SK-N-MC (cell line): ENCODE measurements around the gene YARS2.

ENCODE experiments used
- EZH2 ChIP-seq: fragments of 200-600 bp; sonication (generic); IDR thresholded peaks from one replicate; pipeline ENCODE4 v1.6.1; 2017; ENCODE audit warnings: antibody characterized with exemption
- POLR2AphosphoS5 ChIP-seq: IDR thresholded peaks from 2 replicates; pipeline ENCODE4 v1.6.1; 2012; ENCODE audit warnings: mild to moderate bottlenecking, low read depth, low read length, borderline replicate concordance

DNA sequence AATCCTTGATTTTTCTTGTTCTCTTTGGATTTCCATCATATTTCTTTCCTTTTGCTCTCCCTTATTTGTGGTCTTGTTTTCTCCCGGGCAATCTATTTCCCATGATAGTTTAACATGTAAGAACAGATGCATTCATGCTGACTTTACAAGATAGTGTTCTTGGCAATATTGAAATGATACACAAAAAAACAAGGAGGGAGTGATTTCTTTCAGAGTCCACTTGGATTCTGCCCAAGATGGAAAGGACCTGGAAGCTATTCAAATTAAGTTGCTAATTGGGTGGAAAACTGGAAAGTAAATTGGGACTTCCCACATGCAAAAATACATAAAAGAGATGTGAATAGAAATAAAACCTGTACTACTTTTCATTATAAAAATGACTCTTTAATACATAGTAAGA, 14.4 kb upstream of the YARS2 start:
- TF ChIP-seq EZH2 (no peak), POLR2AphosphoS5 (no peak)
